GM19351 (cell line): Measurements from ENCODE around the gene IFNA10.
A peak's percentile ranks its signal among the peaks of the same experiment; 100 is the strongest.
"Not testable (repeated sequence)": the region's sequence is repeated elsewhere in the genome, so short reads cannot be mapped to it uniquely, and the experiment has no call there.

Experiments
- ATAC-seq: cut with Tn5 transposase; IDR thresholded peaks from one replicate; pipeline ENCODE4 v1.9.1; 2021; ENCODE audit warnings: mild to moderate bottlenecking, moderate library complexity; ENCODE audit not compliant: unreplicated experiment

The IFNA10 gene

GRCh38 chr9:21194867-21195776 is 11.8 kb downstream of the IFNA10 start:
- peak; percentile 96 for ATAC-seq

- not testable (repeated sequence) for ATAC-seq
Measured at GRCh38 chr9:21187487-21187886, 19.5 kb downstream of the IFNA10 start, which contains the start of gene IFNA4. TSS of gene IFNA4 (minus strand) at chr9:21187587. CDS start at chr9:21187531, 56 bp downstream.

- ATAC-seq: peak; percentile 97
Measured at GRCh38 chr9:21182810-21183736, 23.9 kb downstream of the IFNA10 start.

DNA sequence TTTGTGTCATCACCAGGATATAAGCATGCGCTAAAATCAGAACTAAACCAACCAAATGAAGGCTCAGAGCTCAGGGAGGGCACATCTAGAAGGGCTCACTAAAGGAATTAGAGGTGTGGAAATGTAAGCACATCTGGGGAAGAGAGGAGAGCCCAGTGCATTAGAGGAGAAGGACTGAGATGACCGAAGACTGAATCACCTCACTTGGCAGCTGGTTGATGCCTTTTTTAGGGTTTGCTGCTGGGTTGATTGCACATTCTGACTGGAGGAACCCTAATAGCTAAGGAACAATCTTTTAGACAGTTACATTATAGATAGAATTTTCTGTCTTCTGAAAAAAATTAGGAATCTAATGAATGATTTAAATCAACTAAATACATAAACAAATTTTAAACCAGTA is 32.3 kb downstream of the IFNA10 start:
- no peak for ATAC-seq

DNA sequence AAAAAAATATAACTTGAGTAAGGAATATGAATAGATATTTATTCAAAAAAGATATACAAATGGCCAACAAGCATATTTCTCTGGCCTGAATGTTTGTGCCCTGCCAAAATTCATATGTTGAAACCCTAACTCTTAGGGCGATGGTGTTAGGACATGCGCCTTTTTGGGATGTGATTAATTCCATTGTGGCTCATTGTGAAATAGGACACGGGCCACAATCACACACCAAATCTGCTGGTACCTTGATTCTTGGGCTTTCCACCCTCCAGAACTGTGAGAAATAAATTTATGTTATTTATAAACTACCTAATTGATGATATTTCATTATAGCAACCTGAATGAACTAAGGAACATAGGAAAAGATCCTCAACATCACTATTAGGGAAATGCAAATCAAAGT is 34.8 kb downstream of the IFNA10 start:
- no peak for ATAC-seq

- ATAC-seq: no peak
Measured at GRCh38 chr9:21171351-21171750, 35.6 kb downstream of the IFNA10 start.

GRCh38 chr9:21166560-21166959 is 40.4 kb downstream of the IFNA10 start, which contains the start of gene IFNA21:
TSS of gene IFNA21 (minus strand) at chr9:21166660. CDS start at chr9:21166612, 48 bp downstream.
- ATAC-seq: not testable (repeated sequence)

DNA sequence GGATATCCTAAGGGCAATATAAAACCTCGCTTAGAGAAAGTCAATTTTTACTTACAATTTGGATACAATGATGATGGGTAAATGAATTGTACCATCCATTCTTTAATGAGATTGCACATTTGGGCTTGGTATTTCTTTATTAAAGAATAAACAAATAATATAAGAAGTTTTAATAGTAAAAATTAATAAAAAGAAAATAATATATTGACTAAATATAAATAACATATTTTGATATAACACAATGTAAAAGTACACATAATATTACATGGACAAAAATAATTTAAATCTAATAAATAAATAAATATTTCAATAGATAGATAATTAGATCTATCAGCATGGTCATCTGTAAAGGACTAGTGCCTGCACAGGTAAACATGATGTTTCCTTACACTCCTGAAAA is 41.4 kb downstream of the IFNA10 start:
- ATAC-seq: no peak

DNA sequence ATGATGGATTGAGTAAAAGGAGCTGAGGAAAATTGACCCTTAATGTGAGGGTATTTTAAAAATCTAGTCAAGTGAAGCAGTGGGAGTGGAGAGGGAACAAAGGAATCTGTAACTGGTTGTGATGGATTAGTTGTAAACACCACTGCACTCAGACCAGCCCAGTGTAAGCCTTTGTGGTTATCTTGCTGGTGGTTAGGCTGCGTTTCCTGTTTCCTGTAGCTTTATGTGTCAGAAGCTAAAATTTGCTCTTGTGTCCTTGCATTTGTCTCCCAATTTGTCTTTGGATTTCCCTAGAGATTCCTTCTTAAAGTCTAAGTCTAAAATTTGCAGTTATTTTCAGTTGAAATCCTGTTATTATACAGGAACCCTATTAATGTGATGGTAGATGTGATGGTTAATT is 46.8 kb downstream of the IFNA10 start:
- ATAC-seq: peak; percentile 97
